GM12873 (cell line): ENCODE results near the gene KIFC1.

Experiments used
- TF ChIP-seq, protein P1 (sequence below): IDR thresholded peaks from 2 replicates; pipeline ENCODE4 v1.5.1; 2012; ENCODE audit warnings: low read depth, mild to moderate bottlenecking, moderate library complexity, low read length, control low read depth; ENCODE audit not compliant: insufficient read depth; ENCODE audit errors: missing control alignments

KIFC1 gene

DNA sequence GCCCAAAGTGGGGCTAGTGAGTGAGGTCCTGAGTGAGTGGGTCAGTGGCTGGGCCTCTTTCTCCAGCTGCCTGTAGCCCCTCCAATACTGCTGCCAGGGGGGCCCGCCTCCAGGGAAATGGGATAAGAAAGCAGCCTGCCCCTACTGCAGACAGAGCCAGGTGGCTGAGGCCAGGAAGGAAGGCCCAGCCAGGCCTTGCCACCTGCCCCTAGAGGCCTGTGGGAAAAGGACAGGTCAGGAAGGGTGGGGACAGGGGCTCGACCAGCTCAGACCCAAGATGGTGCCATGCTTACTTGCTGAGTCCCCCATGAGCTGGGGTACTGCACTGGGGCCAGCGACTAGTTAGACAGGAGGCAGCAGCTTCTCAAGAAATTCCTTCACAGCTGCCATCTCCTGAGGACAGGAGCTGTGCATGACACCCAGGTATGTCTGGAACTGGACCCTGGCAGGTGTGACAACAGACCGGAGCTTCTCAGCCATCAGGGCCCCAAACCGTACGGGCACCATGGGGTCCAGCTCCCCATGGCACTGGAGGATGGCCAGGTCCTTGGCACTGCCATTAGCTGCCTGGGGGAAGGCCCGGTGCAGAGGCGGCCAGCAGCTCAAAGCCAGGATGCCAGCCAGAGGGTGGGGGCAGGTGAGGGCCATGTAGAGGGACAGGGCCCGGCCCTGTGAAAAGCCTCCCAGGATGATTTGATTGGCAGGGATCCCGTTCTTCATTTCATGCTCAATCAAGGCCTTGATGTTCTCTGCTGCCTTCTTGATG, 26.2 kb upstream of the KIFC1 start:
- TF ChIP-seq, protein P1, sequence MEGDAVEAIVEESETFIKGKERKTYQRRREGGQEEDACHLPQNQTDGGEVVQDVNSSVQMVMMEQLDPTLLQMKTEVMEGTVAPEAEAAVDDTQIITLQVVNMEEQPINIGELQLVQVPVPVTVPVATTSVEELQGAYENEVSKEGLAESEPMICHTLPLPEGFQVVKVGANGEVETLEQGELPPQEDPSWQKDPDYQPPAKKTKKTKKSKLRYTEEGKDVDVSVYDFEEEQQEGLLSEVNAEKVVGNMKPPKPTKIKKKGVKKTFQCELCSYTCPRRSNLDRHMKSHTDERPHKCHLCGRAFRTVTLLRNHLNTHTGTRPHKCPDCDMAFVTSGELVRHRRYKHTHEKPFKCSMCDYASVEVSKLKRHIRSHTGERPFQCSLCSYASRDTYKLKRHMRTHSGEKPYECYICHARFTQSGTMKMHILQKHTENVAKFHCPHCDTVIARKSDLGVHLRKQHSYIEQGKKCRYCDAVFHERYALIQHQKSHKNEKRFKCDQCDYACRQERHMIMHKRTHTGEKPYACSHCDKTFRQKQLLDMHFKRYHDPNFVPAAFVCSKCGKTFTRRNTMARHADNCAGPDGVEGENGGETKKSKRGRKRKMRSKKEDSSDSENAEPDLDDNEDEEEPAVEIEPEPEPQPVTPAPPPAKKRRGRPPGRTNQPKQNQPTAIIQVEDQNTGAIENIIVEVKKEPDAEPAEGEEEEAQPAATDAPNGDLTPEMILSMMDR = peak; percentile 28

GRCh38 chr6:33367009-33367714, 24.5 kb upstream of the KIFC1 start:
- TF ChIP-seq, protein P1 = no peak

GRCh38 chr6:33372526-33373123, 19.0 kb upstream of the KIFC1 start:
- TF ChIP-seq, protein P1 = no peak

DNA sequence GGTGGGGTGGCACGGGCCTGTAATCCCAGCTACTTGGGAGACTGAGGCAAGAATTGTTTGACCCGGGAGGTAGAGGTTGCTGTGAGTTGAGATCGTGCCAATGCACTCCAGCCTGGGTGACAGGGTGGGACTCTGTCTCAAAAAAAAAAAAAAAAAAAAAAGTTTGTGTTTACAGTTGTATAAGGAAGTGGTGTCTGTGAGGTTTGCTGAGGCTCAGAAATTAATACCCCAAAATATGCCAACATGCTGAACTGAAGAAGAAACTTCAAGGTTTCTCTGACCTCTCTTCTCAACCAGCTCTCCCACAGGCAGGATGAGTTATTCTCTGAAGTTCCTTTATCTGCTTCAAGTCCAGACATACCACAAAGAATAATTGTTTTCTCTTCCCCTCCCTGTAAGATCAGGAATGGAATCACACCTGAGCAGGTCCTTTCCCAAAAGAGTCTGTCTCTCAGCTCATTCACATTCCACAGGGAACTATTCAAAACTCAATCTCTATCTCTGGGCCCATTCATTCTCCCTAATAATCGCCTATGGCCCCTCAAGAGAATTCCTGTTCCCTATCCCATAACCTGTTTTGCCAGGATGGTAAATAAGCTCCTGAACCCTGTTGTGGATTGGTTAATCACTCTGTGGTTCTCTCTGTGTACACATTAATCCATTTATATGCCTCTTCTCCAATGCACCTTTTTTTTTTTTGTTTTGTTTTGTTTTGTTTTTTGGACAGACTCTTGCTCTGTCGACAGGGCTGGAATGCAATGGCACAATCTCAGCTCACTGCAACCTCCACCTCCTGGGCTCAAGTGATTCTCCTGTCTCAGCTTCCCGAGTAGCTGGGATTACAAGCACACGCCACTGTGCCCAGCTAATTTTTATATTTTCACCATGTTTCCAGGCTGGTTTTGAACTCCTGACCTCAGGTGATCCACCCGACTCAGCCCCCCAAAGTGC, 17.4 kb upstream of the KIFC1 start:
- TF ChIP-seq, protein P1 = no peak

DNA sequence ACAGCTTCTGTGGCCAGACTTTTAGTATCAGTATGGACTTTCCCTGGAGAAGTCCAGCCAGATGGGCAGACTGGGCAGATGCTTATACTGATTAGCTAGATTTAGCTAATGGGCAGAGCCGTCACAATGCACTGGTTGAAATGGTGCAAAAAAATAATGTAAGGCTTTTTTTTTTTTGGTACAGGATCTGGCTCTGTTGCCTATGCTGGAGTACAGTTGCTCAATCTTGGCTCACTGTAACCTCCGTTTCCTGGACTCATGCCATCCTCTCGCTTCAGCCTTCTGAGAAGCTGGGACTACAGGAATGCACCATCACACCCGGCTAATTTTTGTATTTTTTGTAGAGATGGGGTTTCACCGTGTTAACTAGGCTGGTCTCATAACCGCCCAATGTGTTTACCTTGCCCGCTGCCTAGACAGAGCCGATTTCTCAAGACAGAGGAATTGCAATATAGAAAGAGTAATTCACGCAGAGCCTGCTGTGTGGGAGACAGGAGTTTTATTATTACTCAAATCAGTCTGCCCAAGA, 16.4 kb upstream of the KIFC1 start:
- TF ChIP-seq, protein P1 = no peak

DNA sequence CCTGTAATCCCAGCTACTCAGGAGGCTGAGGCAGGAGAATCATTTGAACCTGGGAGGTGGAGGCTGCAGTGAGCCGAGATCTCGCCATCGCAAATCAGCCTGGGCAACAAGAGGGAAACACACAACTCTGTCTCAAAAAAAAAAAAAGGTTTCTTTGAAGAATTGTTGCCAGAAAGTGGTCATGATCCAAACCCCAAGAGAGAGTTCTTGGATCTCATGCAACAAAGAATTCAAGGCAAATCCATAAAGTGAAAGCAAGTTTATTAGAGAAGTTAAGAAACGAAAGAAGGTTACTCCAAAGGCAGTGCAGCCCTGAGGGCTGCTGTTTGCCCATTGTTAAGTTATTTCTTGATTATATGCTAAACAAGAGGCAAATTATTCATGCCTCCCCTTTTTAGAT, 14.5 kb upstream of the KIFC1 start:
- TF ChIP-seq, protein P1 = no peak
